ENCODE data around the gene MPHOSPH8. TPM values are rescaled to one million over a fixed set of nuclear protein-coding genes. Genes with fewer than 3 reads are reported as not detected.

Gene MPHOSPH8
- total RNA-seq, 3 donors from 2014 or later, result 39.2 to 53.3 (median 44.9) TPM

- Histone ChIP-seq H3K27me3 (no peaks in the 10 kb centered on the region), H3K4me3 (no peak overlapping the region), H3K27ac (no peak overlapping the region), H3K36me3 (peaks cover 13% of the 10 kb centered on the region), H3K4me1 (no peaks in the 10 kb centered on the region), H3K9me3 (no peaks in the 10 kb centered on the region)
- DNase-seq (ENCODE audit: low spot score in 2 of 2), result no peak
- TF ChIP-seq POLR2A (IDR thresholded peaks at IDR 0.05), result no peak
- TF ChIP-seq CTCF (IDR thresholded peaks at IDR 0.05), result no peak
- no peak for TF ChIP-seq POLR2AphosphoS5 (IDR thresholded peaks at IDR 0.05)
- intact Hi-C loops (cut with DNase I; ENCODE audit: low total_unique reads), result no loop called here
Observed at GRCh38 chr13:19668778-19669177, 35.3 kb downstream of the MPHOSPH8 start.

GRCh38 chr13:19670147-19670546, 36.7 kb downstream of the MPHOSPH8 start:
- Histone ChIP-seq H3K4me3 (no peak overlapping the region), H3K27me3 (no peaks in the 10 kb centered on the region), H3K4me1 (no peaks in the 10 kb centered on the region), H3K36me3 (peaks cover 13% of the 10 kb centered on the region), H3K9me3 (no peaks in the 10 kb centered on the region), H3K27ac (no peak overlapping the region)
- TF ChIP-seq POLR2AphosphoS5 (IDR thresholded peaks at IDR 0.05) (no peak), POLR2A (IDR thresholded peaks at IDR 0.05) (no peak), CTCF (IDR thresholded peaks at IDR 0.05) (no peak)
- no peak for DNase-seq (ENCODE audit: low spot score in 2 of 2)
- intact Hi-C loops (cut with DNase I; ENCODE audit: low total_unique reads), result no loop called here

GRCh38 chr13:19672990-19673389, 39.5 kb downstream of the MPHOSPH8 start:
- no peak overlapping the region for H3K27ac ChIP-seq
- no peaks in the 10 kb centered on the region for H3K4me1 ChIP-seq
- no peak for DNase-seq (ENCODE audit: low spot score in 2 of 2)
- no peaks in the 10 kb centered on the region for H3K27me3 ChIP-seq
- no peak for TF ChIP-seq CTCF (IDR thresholded peaks at IDR 0.05)
- TF ChIP-seq POLR2A (IDR thresholded peaks at IDR 0.05), result no peak
- no peak for TF ChIP-seq POLR2AphosphoS5 (IDR thresholded peaks at IDR 0.05)
- no peak overlapping the region for H3K4me3 ChIP-seq
- H3K36me3 ChIP-seq, result peaks cover 13% of the 10 kb centered on the region
- H3K9me3 ChIP-seq, result no peaks in the 10 kb centered on the region
- intact Hi-C loops (cut with DNase I; ENCODE audit: low total_unique reads), result no loop called here

- H3K27me3 ChIP-seq, result no peaks in the 10 kb centered on the region
- H3K4me3 ChIP-seq, result no peak overlapping the region
- intact Hi-C loops (cut with DNase I; ENCODE audit: low total_unique reads), result no loop called here
- no peaks in the 10 kb centered on the region for H3K4me1 ChIP-seq
- no peak for TF ChIP-seq POLR2A (IDR thresholded peaks at IDR 0.05)
- TF ChIP-seq POLR2AphosphoS5 (IDR thresholded peaks at IDR 0.05), result no peak
- TF ChIP-seq CTCF (IDR thresholded peaks at IDR 0.05), result no peak
- DNase-seq (ENCODE audit: low spot score in 2 of 2), result no peak
- no peaks in the 10 kb centered on the region for H3K9me3 ChIP-seq
- H3K27ac ChIP-seq, result no peak overlapping the region
- H3K36me3 ChIP-seq, result peaks cover 10% of the 10 kb centered on the region
Observed at GRCh38 chr13:19673473-19674430, 40.3 kb downstream of the MPHOSPH8 start.

GRCh38 chr13:19674898-19675297, 41.4 kb downstream of the MPHOSPH8 start:
- intact Hi-C loops (cut with DNase I; ENCODE audit: low total_unique reads), result no loop called here
- peaks cover 7% of the 10 kb centered on the region for H3K36me3 ChIP-seq
- H3K4me3 ChIP-seq, result no peak overlapping the region
- no peaks in the 10 kb centered on the region for H3K9me3 ChIP-seq
- H3K27ac ChIP-seq, result no peak overlapping the region
- TF ChIP-seq POLR2AphosphoS5 (IDR thresholded peaks at IDR 0.05), result no peak
- TF ChIP-seq POLR2A (IDR thresholded peaks at IDR 0.05), result no peak
- no peak for TF ChIP-seq CTCF (IDR thresholded peaks at IDR 0.05)
- H3K4me1 ChIP-seq, result no peaks in the 10 kb centered on the region
- DNase-seq (ENCODE audit: low spot score in 2 of 2), result no peak
- H3K27me3 ChIP-seq, result no peaks in the 10 kb centered on the region

Measured in breast epithelium (tissue), 4 donors.